Fibroblast of lung (primary cell): Measurements from ENCODE around the gene U2AF2. TPM values are rescaled to one million over a fixed set of nuclear protein-coding genes. Genes with fewer than 3 reads are reported as not detected.

Experiments
- DNase-seq, 2 donors: peaks; one replicate each; pipeline versions ENCODE4 v3.0.0 to v3.0.0-alpha.2; 2010; ENCODE audit warnings: low read depth in 2 of 2
- H2AFZ ChIP-seq: 2 replicates; pipeline ENCODE4 v1.5.1; 2012; ENCODE audit warnings: low read length, control low read depth, inconsistent platforms
- H3K27ac ChIP-seq: 2 replicates; pipeline ENCODE4 v1.5.1; 2011; ENCODE audit warnings: low read length, control low read depth; ENCODE audit not compliant: insufficient read depth
- H3K27me3 ChIP-seq: 2 replicates; pipeline ENCODE4 v1.5.1; 2011; ENCODE audit warnings: mild to moderate bottlenecking, low read length; ENCODE audit not compliant: control insufficient read depth, insufficient read depth
- H3K36me3 ChIP-seq: 2 replicates; pipeline ENCODE4 v1.5.1; 2011; ENCODE audit warnings: low read length; ENCODE audit not compliant: control insufficient read depth, insufficient read depth
- H3K4me1 ChIP-seq: 2 replicates; pipeline ENCODE4 v1.5.1; 2011; ENCODE audit warnings: low read length; ENCODE audit not compliant: control insufficient read depth, insufficient read depth; ENCODE audit errors: extremely low read depth
- H3K4me2 ChIP-seq: 2 replicates; pipeline ENCODE4 v1.5.1; 2011; ENCODE audit warnings: low read length, control low read depth; ENCODE audit not compliant: insufficient read depth; ENCODE audit errors: extremely low read depth
- H3K4me3 ChIP-seq, 4 experiments: fragments of 200-600 bp in 1 of 4; sonication (generic) in 1 of 4; replicated peaks in 1 of 4; 2 replicates each; pipeline ENCODE4 v1.5.1; 2011 to 2016; ENCODE audit warnings: low read length in 4 of 4, low read depth in 3 of 4, mild to moderate bottlenecking in 3 of 4, control low read depth in 2 of 4, inconsistent platforms in 1 of 4, mixed read lengths in 1 of 4; ENCODE audit not compliant: insufficient read depth in 1 of 4; ENCODE audit errors: control extremely low read depth in 1 of 4
- H3K79me2 ChIP-seq: 2 replicates; pipeline ENCODE4 v1.5.1; 2012; ENCODE audit warnings: mild to moderate bottlenecking, low read length, inconsistent platforms; ENCODE audit not compliant: control insufficient read depth, insufficient read depth
- H3K9ac ChIP-seq: 2 replicates; pipeline ENCODE4 v1.5.1; 2011; ENCODE audit warnings: mild to moderate bottlenecking, low read length, control low read depth; ENCODE audit not compliant: insufficient read depth
- H3K9me3 ChIP-seq: 2 replicates; pipeline ENCODE4 v1.5.1; 2012; ENCODE audit warnings: low read depth, low read length; ENCODE audit not compliant: control insufficient read depth, insufficient read depth
- H4K20me1 ChIP-seq: 2 replicates; pipeline ENCODE4 v1.5.1; 2011; ENCODE audit warnings: low read length; ENCODE audit not compliant: control insufficient read depth, insufficient read depth; ENCODE audit errors: extremely low read depth
- EZH2 ChIP-seq: IDR thresholded peaks from 2 replicates; pipeline ENCODE4 v1.5.1; 2012; ENCODE audit warnings: low read length, control low read depth, mild to moderate bottlenecking; ENCODE audit errors: missing control alignments
- polyA plus RNA-seq, 2 donors: library from polyadenylated mRNA; depleted of rRNA in 1 of 2; stranded (reverse) in 1 of 2; unstranded in 1 of 2; fragments of >200 nt; gene quantifications; 2 replicates each; pipeline ENCODE4 v1.2.1, GENCODE V29; 2011 to 2012; ENCODE audit warnings: missing spikeins in 1 of 2
- total RNA-seq: library from RNA; depleted of rRNA; stranded (reverse); fragments of >200 nt; gene quantifications from 2 replicates; pipeline ENCODE4 v1.2.1, GENCODE V29; 2014
- TF ChIP-seq, protein P1 (sequence below), 2 donors: IDR thresholded peaks in 1 of 2; conservative IDR thresholded peaks in 1 of 2; 1 replicate in 1 of 2; 2 replicates in 1 of 2; pipeline ENCODE4 v1.5.1; 2011 to 2012; ENCODE audit warnings: low read length in 2 of 2, control low read depth in 1 of 2, inconsistent platforms in 1 of 2, low read depth in 1 of 2, mild to moderate bottlenecking in 1 of 2

The U2AF2 gene
- total and polyA plus RNA-seq, 2 donors (not counting 1 experiment from before 2014, with no cell fraction given): 53.5 to 84.1 TPM

DNA sequence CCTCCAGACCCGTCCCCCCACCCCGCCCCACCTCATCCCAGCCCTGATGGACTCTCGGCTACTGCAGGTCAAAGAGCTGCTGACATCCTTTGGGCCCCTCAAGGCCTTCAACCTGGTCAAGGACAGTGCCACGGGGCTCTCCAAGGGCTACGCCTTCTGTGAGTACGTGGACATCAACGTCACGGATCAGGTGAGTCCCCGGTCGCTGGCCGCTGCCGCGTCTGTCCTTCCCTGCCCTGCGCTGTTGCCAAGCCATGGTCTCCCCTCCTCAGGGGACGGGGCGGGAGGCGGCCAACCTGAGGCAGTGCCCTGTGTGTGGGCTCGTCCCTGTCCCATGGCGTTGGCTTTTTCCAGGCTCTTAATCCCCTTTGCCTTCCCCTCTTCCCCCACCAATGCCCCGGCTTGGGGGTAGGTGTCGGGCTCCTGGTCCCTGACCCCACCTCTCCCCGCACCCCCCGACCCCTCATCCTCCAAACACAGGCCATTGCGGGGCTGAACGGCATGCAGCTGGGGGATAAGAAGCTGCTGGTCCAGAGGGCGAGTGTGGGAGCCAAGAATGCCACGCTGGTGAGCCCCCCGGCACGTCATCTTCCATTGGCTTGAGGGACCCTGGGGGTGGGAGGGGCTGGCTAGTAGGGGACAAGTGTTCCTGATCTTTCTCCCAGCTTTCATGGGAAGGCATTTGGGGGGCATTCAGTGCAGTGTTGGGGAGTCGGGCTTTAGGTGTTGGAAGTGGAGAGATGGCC, 13.9 kb downstream of the U2AF2 start:
- Histone ChIP-seq H3K4me2 (no peak overlapping the region), H3K79me2 (peaks cover 80% of the 10 kb centered on the region), H3K27ac (no peak overlapping the region), H3K9ac (no peak overlapping the region), H4K20me1 (peaks cover 4% of the 10 kb centered on the region), H3K4me3 (no peak overlapping the region), H3K36me3 (peaks cover 49% of the 10 kb centered on the region), H3K27me3 (no peaks in the 10 kb centered on the region), H3K9me3 (no peaks in the 10 kb centered on the region), H3K4me1 (no peaks in the 10 kb centered on the region), H2AFZ (no peak overlapping the region)
- TF ChIP-seq, protein P1, sequence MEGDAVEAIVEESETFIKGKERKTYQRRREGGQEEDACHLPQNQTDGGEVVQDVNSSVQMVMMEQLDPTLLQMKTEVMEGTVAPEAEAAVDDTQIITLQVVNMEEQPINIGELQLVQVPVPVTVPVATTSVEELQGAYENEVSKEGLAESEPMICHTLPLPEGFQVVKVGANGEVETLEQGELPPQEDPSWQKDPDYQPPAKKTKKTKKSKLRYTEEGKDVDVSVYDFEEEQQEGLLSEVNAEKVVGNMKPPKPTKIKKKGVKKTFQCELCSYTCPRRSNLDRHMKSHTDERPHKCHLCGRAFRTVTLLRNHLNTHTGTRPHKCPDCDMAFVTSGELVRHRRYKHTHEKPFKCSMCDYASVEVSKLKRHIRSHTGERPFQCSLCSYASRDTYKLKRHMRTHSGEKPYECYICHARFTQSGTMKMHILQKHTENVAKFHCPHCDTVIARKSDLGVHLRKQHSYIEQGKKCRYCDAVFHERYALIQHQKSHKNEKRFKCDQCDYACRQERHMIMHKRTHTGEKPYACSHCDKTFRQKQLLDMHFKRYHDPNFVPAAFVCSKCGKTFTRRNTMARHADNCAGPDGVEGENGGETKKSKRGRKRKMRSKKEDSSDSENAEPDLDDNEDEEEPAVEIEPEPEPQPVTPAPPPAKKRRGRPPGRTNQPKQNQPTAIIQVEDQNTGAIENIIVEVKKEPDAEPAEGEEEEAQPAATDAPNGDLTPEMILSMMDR (conservative IDR thresholded peaks at IDR 0.05 in 1 of 2, IDR thresholded peaks at IDR 0.05 in 1 of 2; ENCODE audit: low read depth in 1 of 2, low read length in 2 of 2): no peak
- no peak for TF ChIP-seq EZH2
- no peak for DNase-seq

GRCh38 chr19:55669418-55670279, 14.8 kb downstream of the U2AF2 start:
- no peaks in the 10 kb centered on the region for H3K9me3 ChIP-seq
- H3K27me3 ChIP-seq: no peaks in the 10 kb centered on the region
- peaks cover 45% of the 10 kb centered on the region for H3K36me3 ChIP-seq
- peaks cover 4% of the 10 kb centered on the region for H4K20me1 ChIP-seq
- TF ChIP-seq, protein P1 (conservative IDR thresholded peaks at IDR 0.05 in 1 of 2, IDR thresholded peaks at IDR 0.05 in 1 of 2; ENCODE audit: low read depth in 1 of 2, low read length in 2 of 2): no peak
- no peak for TF ChIP-seq EZH2
- H3K4me3 ChIP-seq: no peak overlapping the region
- H2AFZ ChIP-seq: no peak overlapping the region
- H3K4me2 ChIP-seq: no peak overlapping the region
- no peak overlapping the region for H3K27ac ChIP-seq
- H3K4me1 ChIP-seq: no peaks in the 10 kb centered on the region
- no peak overlapping the region for H3K9ac ChIP-seq
- no peak for DNase-seq
- H3K79me2 ChIP-seq: peaks cover 73% of the 10 kb centered on the region

- no peak overlapping the region for H3K27ac ChIP-seq
- no peak for DNase-seq
Measured at GRCh38 chr19:55670280-55671053, 15.6 kb downstream of the U2AF2 start.

More at GRCh38 chr19:55670280-55671053, 15.6 kb downstream of the U2AF2 start:
- no peak overlapping the region for H3K4me3 ChIP-seq
- H4K20me1 ChIP-seq: peaks cover 4% of the 10 kb centered on the region
- H3K4me2 ChIP-seq: no peak overlapping the region
- H3K9ac ChIP-seq: no peak overlapping the region
- no peaks in the 10 kb centered on the region for H3K4me1 ChIP-seq
- H3K36me3 ChIP-seq: peaks cover 42% of the 10 kb centered on the region
- H3K9me3 ChIP-seq: no peaks in the 10 kb centered on the region
- H2AFZ ChIP-seq: no peak overlapping the region
- H3K79me2 ChIP-seq: peaks cover 73% of the 10 kb centered on the region
- TF ChIP-seq, protein P1 (conservative IDR thresholded peaks at IDR 0.05 in 1 of 2, IDR thresholded peaks at IDR 0.05 in 1 of 2; ENCODE audit: low read depth in 1 of 2, low read length in 2 of 2): no peak
- TF ChIP-seq EZH2: no peak
- H3K27me3 ChIP-seq: no peaks in the 10 kb centered on the region
